Endodermal cell (in vitro differentiated cells): ENCODE measurements around the gene ZNF618. TPM values are rescaled to one million over a fixed set of nuclear protein-coding genes. Genes with fewer than 3 reads are reported as not detected.

ENCODE experiments used
- DNase-seq: peaks from one replicate; pipeline ENCODE4 v3.0.0-alpha.2; 2017
- H3K27ac ChIP-seq: 2 replicates; pipeline ENCODE4 v1.5.1; 2013; ENCODE audit warnings: mild to moderate bottlenecking, low read depth, low read length, moderate library complexity
- H3K27me3 ChIP-seq: 2 replicates; pipeline ENCODE4 v1.6.1; 2013; ENCODE audit warnings: mild to moderate bottlenecking, low read length, moderate library complexity; ENCODE audit not compliant: insufficient read depth, control insufficient read depth, poor library complexity, severe bottlenecking
- H3K36me3 ChIP-seq: 2 replicates; pipeline ENCODE4 v1.7.0; 2013; ENCODE audit warnings: mild to moderate bottlenecking, low read length, moderate library complexity; ENCODE audit not compliant: control insufficient read depth, insufficient read depth
- H3K4me1 ChIP-seq: one replicate; pipeline ENCODE4 v1.7.0; 2013; ENCODE audit warnings: low read length; ENCODE audit not compliant: control insufficient read depth, insufficient read depth
- H3K4me3 ChIP-seq: 2 replicates; pipeline ENCODE4 v1.5.1; 2013; ENCODE audit warnings: mild to moderate bottlenecking, low read length, moderate library complexity
- H3K9ac ChIP-seq: 2 replicates; pipeline ENCODE4 v1.6.1; 2013; ENCODE audit warnings: mild to moderate bottlenecking, low read length, moderate library complexity; ENCODE audit not compliant: poor library complexity, severe bottlenecking; ENCODE audit errors: extremely low read depth
- H3K9me3 ChIP-seq: 2 replicates; pipeline ENCODE4 v1.6.1; 2013; ENCODE audit warnings: mild to moderate bottlenecking, low read length, moderate library complexity; ENCODE audit not compliant: control insufficient read depth
- H3K27ac Mint-ChIP-seq: 2 replicates; pipeline ENCODE4 v1.8.0; 2020; ENCODE audit warnings: mixed read lengths
- H3K27me3 Mint-ChIP-seq: 2 replicates; pipeline ENCODE4 v1.8.0; 2021; ENCODE audit warnings: mild to moderate bottlenecking, mixed read lengths; ENCODE audit not compliant: insufficient read depth
- H3K36me3 Mint-ChIP-seq: 2 replicates; pipeline ENCODE4 v1.8.0; 2020; ENCODE audit warnings: low read depth, mixed read lengths
- H3K4me1 Mint-ChIP-seq: 2 replicates; pipeline ENCODE4 v1.8.0; 2020; ENCODE audit warnings: mixed read lengths
- H3K4me3 Mint-ChIP-seq: 2 replicates; pipeline ENCODE4 v1.8.0; 2020; ENCODE audit warnings: mild to moderate bottlenecking, moderate library complexity, mixed read lengths
- H3K9me3 Mint-ChIP-seq: 2 replicates; pipeline ENCODE4 v1.8.0; 2020; ENCODE audit warnings: mild to moderate bottlenecking, mixed read lengths
- WGBS, 2 experiments: methylation state at CpG; one replicate each; pipeline versions ENCODE4 v1.1.5 to v1.1.7; 2013; ENCODE audit warnings: missing lambda C conversion rate in 2 of 2, mixed read lengths in 1 of 2; ENCODE audit not compliant: insufficient coverage in 1 of 2, insufficient read length in 1 of 2; 5-methylcytosine and 5-hydroxymethylcytosine counted together
- total RNA-seq, 2 donors: library from RNA; stranded (reverse); fragmentation: NEBNext Ultra II Directional in 1 of 2; extraction: Animal tissue kit (Norgen Biotek cat#: 25700) in 1 of 2; gene quantifications; 2 replicates in 1 of 2; 3 replicates in 1 of 2; pipeline ENCODE4 v1.2.1, GENCODE V29; 2021
- TF ChIP-seq, protein P1 (sequence below): fragments of 200-600 bp; sonication (generic); conservative IDR thresholded peaks from 2 replicates; pipeline ENCODE4 v1.5.0; 2021; ENCODE audit warnings: antibody characterized with exemption, mild to moderate bottlenecking

ZNF618 gene
- total RNA-seq, 2 donors from 2014 or later = 34.5 to 37.5 TPM

DNA sequence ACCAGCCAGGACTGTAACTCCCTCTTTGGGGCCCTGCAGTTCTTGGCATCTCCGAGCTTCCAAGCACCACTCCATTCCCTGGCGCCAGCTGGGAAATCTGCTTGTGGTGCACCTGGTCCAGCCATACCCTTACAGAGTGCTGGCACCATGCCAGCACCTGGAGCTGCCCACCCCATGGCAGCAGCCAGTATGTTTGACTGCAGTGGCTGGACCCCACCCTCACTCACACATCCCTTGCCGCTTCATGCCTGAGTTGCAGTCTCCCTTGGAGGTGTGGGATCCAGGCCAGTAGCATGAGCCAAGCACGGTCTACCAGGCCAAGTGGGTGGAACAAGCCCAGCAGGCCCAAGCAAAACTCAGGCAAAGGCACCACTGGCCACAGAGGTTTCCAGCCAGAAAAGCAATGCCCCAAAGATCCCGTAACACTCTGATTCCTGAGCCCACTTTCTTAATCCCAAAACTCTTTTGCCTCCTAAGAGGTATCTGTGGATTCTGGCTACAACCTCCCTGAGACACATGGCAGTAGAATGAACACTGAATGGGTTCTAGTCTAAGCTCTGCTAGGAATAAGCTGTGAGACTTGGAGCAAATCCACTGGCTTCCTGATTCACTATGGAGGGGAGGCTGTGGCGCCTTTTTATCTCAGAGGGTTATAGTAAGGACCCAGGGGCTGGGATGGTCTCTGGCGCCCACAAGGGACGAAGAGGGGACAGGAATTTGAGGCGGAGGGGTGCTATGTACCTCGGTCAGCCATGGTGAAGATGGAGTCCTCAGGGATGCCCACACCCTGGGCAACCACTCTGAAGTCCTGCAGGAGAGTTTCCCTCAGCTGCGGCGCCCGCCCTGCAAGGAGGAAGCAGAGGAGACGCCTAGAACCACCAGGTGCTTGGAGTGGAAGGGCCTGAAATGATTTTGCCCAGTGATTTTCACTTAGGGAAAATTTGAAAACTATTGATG, 196.4 kb downstream of the ZNF618 start:
- H3K27me3 ChIP-seq = no peaks in the 10 kb centered on the region
- no peaks in the 10 kb centered on the region for H3K36me3 Mint-ChIP-seq
- H3K4me3 Mint-ChIP-seq = no peak overlapping the region
- peak; percentile 68 for DNase-seq
- no peak overlapping the region for H3K27ac ChIP-seq
- no peaks in the 10 kb centered on the region for H3K9me3 Mint-ChIP-seq
- peaks cover 6% of the 10 kb centered on the region for H3K4me1 Mint-ChIP-seq
- peaks cover 22% of the 10 kb centered on the region for H3K27me3 Mint-ChIP-seq
- H3K4me1 ChIP-seq = no peaks in the 10 kb centered on the region
- no peak overlapping the region for H3K27ac Mint-ChIP-seq
- H3K36me3 ChIP-seq = no peaks in the 10 kb centered on the region
- no peaks in the 10 kb centered on the region for H3K9me3 ChIP-seq
- TF ChIP-seq, protein P1, sequence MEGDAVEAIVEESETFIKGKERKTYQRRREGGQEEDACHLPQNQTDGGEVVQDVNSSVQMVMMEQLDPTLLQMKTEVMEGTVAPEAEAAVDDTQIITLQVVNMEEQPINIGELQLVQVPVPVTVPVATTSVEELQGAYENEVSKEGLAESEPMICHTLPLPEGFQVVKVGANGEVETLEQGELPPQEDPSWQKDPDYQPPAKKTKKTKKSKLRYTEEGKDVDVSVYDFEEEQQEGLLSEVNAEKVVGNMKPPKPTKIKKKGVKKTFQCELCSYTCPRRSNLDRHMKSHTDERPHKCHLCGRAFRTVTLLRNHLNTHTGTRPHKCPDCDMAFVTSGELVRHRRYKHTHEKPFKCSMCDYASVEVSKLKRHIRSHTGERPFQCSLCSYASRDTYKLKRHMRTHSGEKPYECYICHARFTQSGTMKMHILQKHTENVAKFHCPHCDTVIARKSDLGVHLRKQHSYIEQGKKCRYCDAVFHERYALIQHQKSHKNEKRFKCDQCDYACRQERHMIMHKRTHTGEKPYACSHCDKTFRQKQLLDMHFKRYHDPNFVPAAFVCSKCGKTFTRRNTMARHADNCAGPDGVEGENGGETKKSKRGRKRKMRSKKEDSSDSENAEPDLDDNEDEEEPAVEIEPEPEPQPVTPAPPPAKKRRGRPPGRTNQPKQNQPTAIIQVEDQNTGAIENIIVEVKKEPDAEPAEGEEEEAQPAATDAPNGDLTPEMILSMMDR = peak; percentile 46
- H3K4me3 ChIP-seq = no peak overlapping the region
- no peak overlapping the region for H3K9ac ChIP-seq
- 84 to 87% methylated on average over 7 to 14 of the region's 14 CpGs for WGBS, 2 experiments

DNA sequence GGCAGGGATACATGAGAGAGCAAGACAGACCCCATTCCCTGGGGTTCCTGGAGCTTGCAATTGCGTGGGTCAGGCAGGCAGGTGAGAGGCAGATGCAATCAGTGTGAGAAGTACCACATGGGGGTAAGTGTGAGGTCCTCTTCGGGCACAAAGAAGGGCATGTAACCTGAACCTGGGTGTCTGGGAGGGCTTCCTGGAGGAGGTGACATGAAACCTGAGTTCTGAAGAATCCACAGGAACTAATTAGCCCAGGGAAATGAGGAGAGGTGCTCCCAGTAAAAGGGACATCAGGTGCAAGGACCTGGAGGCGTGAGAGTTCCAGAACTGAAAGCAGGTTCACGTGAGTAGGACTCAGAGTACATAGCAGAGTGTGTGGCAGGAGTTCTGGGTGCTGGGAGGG, 199.5 kb downstream of the ZNF618 start:
- no peak overlapping the region for H3K4me3 ChIP-seq
- H3K27me3 ChIP-seq = no peaks in the 10 kb centered on the region
- no peaks in the 10 kb centered on the region for H3K36me3 Mint-ChIP-seq
- no peak for DNase-seq
- no peak overlapping the region for H3K27ac ChIP-seq
- H3K4me1 Mint-ChIP-seq = peaks cover 17% of the 10 kb centered on the region
- WGBS, 2 experiments = 78 to 94% methylated on average over 3 to 4 of the region's 4 CpGs
- no peaks in the 10 kb centered on the region for H3K4me1 ChIP-seq
- H3K9ac ChIP-seq = no peak overlapping the region
- H3K36me3 ChIP-seq = no peaks in the 10 kb centered on the region
- TF ChIP-seq, protein P1 = no peak
- no peak overlapping the region for H3K4me3 Mint-ChIP-seq
- no peak overlapping the region for H3K27ac Mint-ChIP-seq
- peaks cover 22% of the 10 kb centered on the region for H3K27me3 Mint-ChIP-seq
- peaks cover 3% of the 10 kb centered on the region for H3K9me3 Mint-ChIP-seq
- no peaks in the 10 kb centered on the region for H3K9me3 ChIP-seq

DNA sequence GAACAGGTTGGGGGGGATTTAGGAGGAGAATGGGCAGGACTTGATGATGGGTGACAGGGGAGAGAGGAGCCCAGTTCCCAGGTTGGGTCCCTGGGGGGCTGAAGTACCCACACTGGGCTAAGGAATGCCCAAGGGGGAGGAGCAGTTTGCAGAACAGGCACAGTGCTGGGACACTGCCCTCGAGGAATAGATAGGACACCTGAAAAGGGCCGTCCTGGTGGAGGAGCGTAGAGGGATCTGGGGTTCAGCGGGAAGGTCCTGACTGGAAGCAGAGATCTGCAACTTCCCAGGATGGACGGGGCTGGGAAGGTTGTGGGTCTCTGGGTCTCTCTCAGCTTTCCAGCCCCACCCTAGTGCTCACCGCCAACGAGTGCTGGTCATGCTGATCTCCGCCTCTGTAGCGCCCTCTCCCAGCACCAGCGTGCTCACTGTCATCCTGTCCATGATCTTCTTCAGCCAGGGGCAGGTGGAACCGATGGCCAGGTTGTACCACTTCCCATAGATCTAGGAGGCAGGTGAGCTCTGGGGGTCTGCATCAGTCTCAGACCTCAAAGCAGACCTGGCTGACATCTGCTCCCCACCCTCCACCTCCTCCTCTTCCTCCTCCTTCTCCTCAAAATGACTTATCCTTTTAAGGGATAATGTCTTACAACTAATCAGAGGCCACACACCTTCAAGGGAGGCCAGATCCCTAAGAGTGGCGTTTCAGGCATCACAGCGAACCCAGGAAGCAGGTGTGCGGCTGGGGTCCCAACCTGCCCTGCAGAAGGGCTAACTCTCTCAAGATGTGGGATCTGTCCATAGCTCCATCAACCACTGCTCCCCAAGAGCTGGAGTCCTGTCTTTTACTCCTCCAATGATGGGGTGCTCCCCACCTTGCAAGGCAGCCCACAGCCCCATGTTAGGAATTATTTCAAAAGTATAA, 200.4 kb downstream of the ZNF618 start:
- Mint-ChIP-seq H3K4me1 (peaks cover 26% of the 10 kb centered on the region), H3K9me3 (peaks cover 3% of the 10 kb centered on the region), H3K4me3 (no peak overlapping the region), H3K36me3 (no peaks in the 10 kb centered on the region), H3K27ac (no peak overlapping the region), H3K27me3 (peaks cover 23% of the 10 kb centered on the region)
- H3K4me1 ChIP-seq = no peaks in the 10 kb centered on the region
- peak; percentile 72 for DNase-seq
- H3K9ac ChIP-seq = no peak overlapping the region
- no peak overlapping the region for H3K4me3 ChIP-seq
- H3K27ac ChIP-seq = no peak overlapping the region
- WGBS, 2 experiments = 87 to 91% methylated on average over 10 to 14 of the region's 14 CpGs
- TF ChIP-seq, protein P1 = peak; percentile 48
- H3K36me3 ChIP-seq = no peaks in the 10 kb centered on the region
- H3K9me3 ChIP-seq = no peaks in the 10 kb centered on the region
- no peaks in the 10 kb centered on the region for H3K27me3 ChIP-seq
